ENCODE results near the gene GSC. TPM values are rescaled to one million over a fixed set of nuclear protein-coding genes. Genes with fewer than 3 reads are reported as not detected.

Gene GSC
- total and polyA plus RNA-seq, 8 donors, result 0.35 to 1.7 (median 0.54) TPM

DNA sequence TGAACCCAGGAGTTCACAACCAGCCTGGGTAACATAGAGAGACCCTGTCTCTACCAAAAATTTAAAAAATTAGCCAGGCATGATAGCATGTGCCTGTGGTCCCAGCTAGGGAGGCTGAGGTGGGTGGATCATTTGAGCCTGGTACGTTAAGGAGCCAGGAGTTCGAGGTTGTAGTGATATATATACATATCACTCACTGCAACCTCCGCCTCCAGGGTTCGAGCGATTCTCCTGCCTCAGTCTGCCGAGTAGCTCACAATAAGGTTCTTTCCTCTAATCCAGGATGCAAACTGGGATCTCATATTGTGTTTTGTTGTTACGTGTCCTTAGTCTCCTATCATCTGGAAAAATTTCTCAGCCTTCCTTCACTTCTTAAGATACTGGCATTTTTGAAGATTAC is 24.0 kb upstream of the GSC start:
- TF ChIP-seq, protein P1, sequence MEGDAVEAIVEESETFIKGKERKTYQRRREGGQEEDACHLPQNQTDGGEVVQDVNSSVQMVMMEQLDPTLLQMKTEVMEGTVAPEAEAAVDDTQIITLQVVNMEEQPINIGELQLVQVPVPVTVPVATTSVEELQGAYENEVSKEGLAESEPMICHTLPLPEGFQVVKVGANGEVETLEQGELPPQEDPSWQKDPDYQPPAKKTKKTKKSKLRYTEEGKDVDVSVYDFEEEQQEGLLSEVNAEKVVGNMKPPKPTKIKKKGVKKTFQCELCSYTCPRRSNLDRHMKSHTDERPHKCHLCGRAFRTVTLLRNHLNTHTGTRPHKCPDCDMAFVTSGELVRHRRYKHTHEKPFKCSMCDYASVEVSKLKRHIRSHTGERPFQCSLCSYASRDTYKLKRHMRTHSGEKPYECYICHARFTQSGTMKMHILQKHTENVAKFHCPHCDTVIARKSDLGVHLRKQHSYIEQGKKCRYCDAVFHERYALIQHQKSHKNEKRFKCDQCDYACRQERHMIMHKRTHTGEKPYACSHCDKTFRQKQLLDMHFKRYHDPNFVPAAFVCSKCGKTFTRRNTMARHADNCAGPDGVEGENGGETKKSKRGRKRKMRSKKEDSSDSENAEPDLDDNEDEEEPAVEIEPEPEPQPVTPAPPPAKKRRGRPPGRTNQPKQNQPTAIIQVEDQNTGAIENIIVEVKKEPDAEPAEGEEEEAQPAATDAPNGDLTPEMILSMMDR (IDR thresholded peaks at IDR 0.05), result no peak
- Histone ChIP-seq H3K9me3 (no peaks in the 10 kb centered on the region), H3K27ac (no peak overlapping the region), H3K4me1 (peaks cover 0 to 4% (median 0%) of the 10 kb centered on the region in 3 donors), H3K27me3 (no peaks in the 10 kb centered on the region), H3K4me3 (no peak overlapping the region), H3K36me3 (no peaks in the 10 kb centered on the region)
- FAIRE-seq (no peak), DNase-seq (no peak), ATAC-seq (no peak)
- intact Hi-C loops (cut with DNase I), result no loop called here
- 96 to 98% methylated on average over 7 of the region's 7 CpGs for WGBS, 2 donors

DNA sequence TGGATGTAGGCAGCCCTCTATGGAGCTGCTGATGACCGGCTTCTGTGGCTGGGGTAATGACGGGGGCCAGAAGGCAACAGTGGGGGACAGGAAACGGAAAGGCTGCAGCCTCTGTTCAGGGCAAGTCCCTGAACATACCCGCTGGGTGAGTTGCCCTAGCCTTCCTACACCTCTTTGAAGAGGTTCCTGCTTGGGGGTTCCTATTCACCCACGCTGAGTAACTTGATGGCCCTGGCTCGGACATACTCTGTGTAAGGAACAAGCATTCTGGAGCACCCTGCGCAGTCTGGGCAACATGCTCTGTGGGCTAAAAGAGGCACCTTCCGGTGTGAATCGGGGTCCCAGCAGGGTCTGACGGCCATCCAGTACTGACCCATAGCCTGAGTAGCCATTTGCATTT is 17.7 kb upstream of the GSC start:
- WGBS, 2 donors, result 88 to 91% methylated on average over 10 of the region's 10 CpGs
- H3K9me3 ChIP-seq, result no peaks in the 10 kb centered on the region
- intact Hi-C loops (cut with DNase I), result no loop called here
- no peak for ATAC-seq
- no peak for DNase-seq
- no peaks in the 10 kb centered on the region for H3K4me1 ChIP-seq
- no peak overlapping the region for H3K4me3 ChIP-seq
- no peaks in the 10 kb centered on the region for H3K36me3 ChIP-seq
- FAIRE-seq, result no peak
- no peak overlapping the region for H3K27ac ChIP-seq
- TF ChIP-seq, protein P1 (IDR thresholded peaks at IDR 0.05), result no peak
- H3K27me3 ChIP-seq, result no peaks in the 10 kb centered on the region

DNA sequence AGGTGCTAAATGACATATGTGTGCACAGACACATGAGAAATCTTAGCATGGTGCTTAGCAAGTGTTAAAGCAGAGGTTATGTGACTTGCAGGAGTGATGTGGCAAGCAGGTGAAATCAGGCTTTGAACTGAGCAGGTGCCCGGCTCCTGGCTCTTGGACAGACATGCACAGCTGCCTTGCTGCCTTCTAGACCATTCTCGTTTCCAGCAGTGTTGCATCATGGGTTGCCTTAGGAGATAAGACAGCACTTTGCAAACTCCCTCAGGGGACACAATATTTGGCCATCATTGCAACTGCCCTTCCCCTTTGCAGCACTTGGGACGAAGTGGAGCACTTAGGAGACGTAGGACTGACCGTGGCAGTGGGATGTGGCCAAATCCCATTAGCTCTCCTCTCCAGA is 17.2 kb upstream of the GSC start:
- WGBS, 2 donors, result 46 to 54% methylated on average over 5 of the region's 5 CpGs
- DNase-seq (no peak), FAIRE-seq (no peak), ATAC-seq (no peak)
- intact Hi-C loops (cut with DNase I), result no loop called here
- Histone ChIP-seq H3K4me3 (no peak overlapping the region), H3K36me3 (no peaks in the 10 kb centered on the region), H3K27ac (no peak overlapping the region), H3K27me3 (no peaks in the 10 kb centered on the region), H3K9me3 (no peaks in the 10 kb centered on the region), H3K4me1 (no peaks in the 10 kb centered on the region)
- TF ChIP-seq, protein P1 (IDR thresholded peaks at IDR 0.05), result no peak

DNA sequence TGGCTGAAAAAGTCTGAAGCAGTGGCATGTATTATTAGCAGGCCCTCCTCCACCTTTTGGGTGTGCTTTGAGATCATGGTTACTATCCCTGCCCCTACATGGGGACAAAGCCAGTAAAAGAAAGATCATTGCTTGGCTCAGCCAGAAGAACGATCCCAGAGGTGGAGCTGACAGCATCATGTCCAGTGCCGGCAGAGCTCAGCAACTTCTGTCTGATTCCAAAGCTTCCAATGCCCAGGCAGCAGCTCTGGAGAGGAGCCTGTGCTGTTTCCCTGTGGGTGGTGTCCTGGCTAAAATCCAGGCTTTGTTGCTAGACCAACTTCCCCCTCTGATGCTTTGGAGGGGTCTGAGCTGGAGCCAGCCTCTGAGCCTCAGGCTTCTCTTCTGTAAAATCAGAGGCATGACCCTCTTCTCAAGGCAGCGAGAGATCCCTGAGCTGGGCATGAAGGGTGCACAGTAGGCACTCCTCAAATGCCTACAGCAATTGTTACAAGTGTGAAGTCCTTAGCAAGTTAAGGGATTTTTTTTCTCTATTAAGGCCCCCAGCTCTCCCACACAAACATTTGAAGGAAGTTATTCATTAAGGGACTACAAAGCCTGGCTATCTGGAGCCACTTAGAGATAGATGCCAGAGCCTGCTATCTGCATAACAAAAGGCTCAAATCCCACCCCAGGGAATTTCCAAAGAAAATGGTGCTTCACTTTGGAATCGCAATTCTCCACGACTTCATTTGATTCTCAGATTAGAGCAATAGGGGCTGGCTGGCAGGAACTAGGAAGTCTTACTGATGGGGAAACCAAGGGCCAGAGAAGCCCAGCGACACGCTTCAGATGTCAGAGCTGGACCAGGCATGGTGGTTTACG is 10.9 kb upstream of the GSC start:
- H3K27me3 ChIP-seq, result peaks cover 0 to 9% (median 0%) of the 10 kb centered on the region in 4 donors
- no peak overlapping the region for H3K4me3 ChIP-seq
- FAIRE-seq (no peak), ATAC-seq (no peak), DNase-seq (no peak)
- no peaks in the 10 kb centered on the region for H3K4me1 ChIP-seq
- no peak overlapping the region for H3K27ac ChIP-seq
- no peaks in the 10 kb centered on the region for H3K9me3 ChIP-seq
- 76 to 84% methylated on average over 8 of the region's 8 CpGs for WGBS, 2 donors
- no peaks in the 10 kb centered on the region for H3K36me3 ChIP-seq
- intact Hi-C loops (cut with DNase I), result no loop called here
- TF ChIP-seq, protein P1 (IDR thresholded peaks at IDR 0.05), result no peak

DNA sequence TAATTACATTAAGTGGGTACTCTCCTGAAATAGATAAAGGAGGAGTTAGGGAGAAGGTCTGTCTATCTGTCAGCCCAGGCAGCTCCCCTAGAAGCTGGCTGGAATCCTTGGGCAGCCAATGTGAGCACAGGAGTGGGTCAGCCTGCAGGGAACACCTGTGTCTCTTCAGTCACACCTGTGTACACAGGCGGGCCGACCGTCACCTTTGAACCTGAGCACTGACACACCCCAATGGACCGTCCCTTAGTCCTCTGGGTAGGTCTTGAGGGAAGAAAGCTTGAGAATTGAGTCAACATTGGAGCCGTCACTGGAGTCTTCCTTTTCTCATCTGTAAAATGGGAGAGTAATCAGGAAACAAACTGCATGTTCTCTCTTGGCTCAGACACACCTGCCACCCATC is 9.8 kb upstream of the GSC start:
- DNase-seq, result no peak
- ATAC-seq, result no peak
- TF ChIP-seq, protein P1 (IDR thresholded peaks at IDR 0.05), result no peak
- FAIRE-seq, result no peak
- intact Hi-C loops (cut with DNase I), result no loop called here
- Histone ChIP-seq H3K9me3 (no peaks in the 10 kb centered on the region), H3K27me3 (peaks cover 0 to 15% (median 0%) of the 10 kb centered on the region in 4 donors), H3K4me1 (no peaks in the 10 kb centered on the region), H3K36me3 (no peaks in the 10 kb centered on the region), H3K4me3 (no peak overlapping the region), H3K27ac (no peak overlapping the region)
- WGBS, 2 donors, result 48 to 72% methylated on average over 5 of the region's 5 CpGs

All from pancreas (tissue), 10 donors.